Measurements from ENCODE around the gene LRP1B.

- no peak for TF ChIP-seq SUZ12 (IDR thresholded peaks at IDR 0.05; ENCODE audit: extremely low read depth, insufficient read depth, insufficient read length)
- TF ChIP-seq YY1 (IDR thresholded peaks at IDR 0.05; ENCODE audit: insufficient read depth, insufficient read length): no peak
- no peak for TF ChIP-seq ZNF274 (IDR thresholded peaks at IDR 0.05; ENCODE audit: low read depth, low read length)
Observed at GRCh38 chr2:140410695-140411094, 1720.1 kb downstream of the LRP1B start.

Data from NT2/D1 (cell line).